Activated T-cell treated with anti-CD3 and anti-CD28 coated beads, Interleukin-2, amount 50 U/mL, for 72 hours (primary cell): ENCODE measurements around the gene ZBTB46. TPM values are rescaled to one million over a fixed set of nuclear protein-coding genes. Genes with fewer than 3 reads are reported as not detected.

ENCODE experiments used
- ATAC-seq, 2 donors: fragments of 150-1000 bp; cut with Tn5 transposase; replicated peaks in 1 of 2; 2 replicates each; pipeline ENCODE4 v1.10.0; 2021; ENCODE audit warnings: moderate library complexity in 2 of 2, mild to moderate bottlenecking in 1 of 2
- DNase-seq, 2 donors: peaks; one replicate each; pipeline ENCODE4 v3.0.0; 2021 to 2022; ENCODE audit warnings: mixed read lengths in 1 of 2
- H3K27ac Mint-ChIP-seq: one replicate; pipeline ENCODE4 v1.8.0; 2022; ENCODE audit warnings: mild to moderate bottlenecking, moderate library complexity, mixed read lengths
- H3K27me3 Mint-ChIP-seq: one replicate; pipeline ENCODE4 v1.8.0; 2022; ENCODE audit warnings: low read depth, mixed read lengths
- H3K36me3 Mint-ChIP-seq, 2 donors: one replicate each; pipeline ENCODE4 v1.8.0; 2022; ENCODE audit warnings: mixed read lengths in 2 of 2, mild to moderate bottlenecking in 1 of 2; ENCODE audit not compliant: insufficient read depth in 2 of 2
- H3K4me1 Mint-ChIP-seq: one replicate; pipeline ENCODE4 v1.8.0; 2022; ENCODE audit warnings: low read depth, mixed read lengths
- H3K4me3 Mint-ChIP-seq, 2 donors: one replicate each; pipeline ENCODE4 v1.8.0; 2022; ENCODE audit warnings: mild to moderate bottlenecking in 2 of 2, mixed read lengths in 2 of 2, moderate library complexity in 2 of 2
- H3K9me3 Mint-ChIP-seq, 2 donors: one replicate each; pipeline ENCODE4 v1.8.0; 2022; ENCODE audit warnings: mixed read lengths in 2 of 2
- total RNA-seq, 2 donors: library from RNA; stranded (reverse); gene quantifications; one replicate each; pipeline ENCODE4 v1.2.3, GENCODE V29; 2022

ZBTB46 gene
- total RNA-seq, 2 donors from 2014 or later, result 2.7 to 8.2 TPM

- DNase-seq (no peak), ATAC-seq (peak in 1 of 2 donors; percentile 16)
- Mint-ChIP-seq H3K4me1 (peaks cover 12% of the 10 kb centered on the region), H3K36me3 (no peaks in the 10 kb centered on the region), H3K4me3 (no peak overlapping the region), H3K9me3 (no peaks in the 10 kb centered on the region), H3K27me3 (peaks cover 55% of the 10 kb centered on the region), H3K27ac (no peak overlapping the region)
Observed at GRCh38 chr20:63842258-63842657, 11.2 kb upstream of the ZBTB46 start.

GRCh38 chr20:63840405-63840828, 9.4 kb upstream of the ZBTB46 start:
- Mint-ChIP-seq H3K4me3 (no peak overlapping the region), H3K36me3 (no peaks in the 10 kb centered on the region), H3K4me1 (peaks cover 7% of the 10 kb centered on the region), H3K9me3 (no peaks in the 10 kb centered on the region), H3K27me3 (peaks cover 46% of the 10 kb centered on the region), H3K27ac (no peak overlapping the region)
- ATAC-seq, result no peak
- no peak for DNase-seq

GRCh38 chr20:63839620-63840019, 8.6 kb upstream of the ZBTB46 start:
- no peak for ATAC-seq
- H3K27me3 Mint-ChIP-seq, result peaks cover 38% of the 10 kb centered on the region
- H3K36me3 Mint-ChIP-seq, result no peaks in the 10 kb centered on the region
- H3K4me3 Mint-ChIP-seq, result no peak overlapping the region
- no peak overlapping the region for H3K27ac Mint-ChIP-seq
- H3K9me3 Mint-ChIP-seq, result no peaks in the 10 kb centered on the region
- H3K4me1 Mint-ChIP-seq, result peaks cover 7% of the 10 kb centered on the region
- DNase-seq, result no peak

- no peaks in the 10 kb centered on the region for H3K9me3 Mint-ChIP-seq
- ATAC-seq, result no peak
- H3K36me3 Mint-ChIP-seq, result no peaks in the 10 kb centered on the region
- H3K27me3 Mint-ChIP-seq, result peaks cover 36% of the 10 kb centered on the region
- H3K4me3 Mint-ChIP-seq, result no peak overlapping the region
- H3K27ac Mint-ChIP-seq, result no peak overlapping the region
- H3K4me1 Mint-ChIP-seq, result peaks cover 7% of the 10 kb centered on the region
- no peak for DNase-seq
Observed at GRCh38 chr20:63837479-63837878, 6.4 kb upstream of the ZBTB46 start.

GRCh38 chr20:63836458-63837344, 5.6 kb upstream of the ZBTB46 start:
- Mint-ChIP-seq H3K4me3 (no peak overlapping the region), H3K9me3 (no peaks in the 10 kb centered on the region), H3K4me1 (peaks cover 7% of the 10 kb centered on the region), H3K27ac (no peak overlapping the region), H3K36me3 (no peaks in the 10 kb centered on the region), H3K27me3 (peaks cover 28% of the 10 kb centered on the region)
- DNase-seq, result no peak
- ATAC-seq, result no peak

- Mint-ChIP-seq H3K9me3 (no peaks in the 10 kb centered on the region), H3K36me3 (no peaks in the 10 kb centered on the region), H3K4me3 (no peak overlapping the region), H3K27ac (no peak overlapping the region), H3K27me3 (peaks cover 23% of the 10 kb centered on the region), H3K4me1 (peaks cover 8% of the 10 kb centered on the region)
- ATAC-seq (no peak), DNase-seq (no peak)
Observed at GRCh38 chr20:63835021-63835858, 4.2 kb upstream of the ZBTB46 start.

GRCh38 chr20:63834491-63834880, 3.4 kb upstream of the ZBTB46 start:
- no peak for ATAC-seq
- no peak overlapping the region for H3K4me3 Mint-ChIP-seq
- DNase-seq, result no peak
- H3K27me3 Mint-ChIP-seq, result peaks cover 29% of the 10 kb centered on the region
- no peaks in the 10 kb centered on the region for H3K9me3 Mint-ChIP-seq
- no peak overlapping the region for H3K27ac Mint-ChIP-seq
- peaks cover 15% of the 10 kb centered on the region for H3K4me1 Mint-ChIP-seq
- H3K36me3 Mint-ChIP-seq, result peaks cover 5% of the 10 kb centered on the region in 2 donors

- Mint-ChIP-seq H3K27me3 (peaks cover 35% of the 10 kb centered on the region), H3K36me3 (peaks cover 5% of the 10 kb centered on the region in 2 donors), H3K9me3 (no peaks in the 10 kb centered on the region), H3K4me3 (peak overlapping the region in 1 of 2 donors; percentile 31), H3K27ac (no peak overlapping the region), H3K4me1 (peaks cover 20% of the 10 kb centered on the region)
- DNase-seq (no peak), ATAC-seq (no peak)
Observed at GRCh38 chr20:63833776-63834490, 2.9 kb upstream of the ZBTB46 start.

GRCh38 chr20:63831993-63832686, 1.1 kb upstream of the ZBTB46 start:
- H3K9me3 Mint-ChIP-seq, result no peaks in the 10 kb centered on the region
- H3K4me3 Mint-ChIP-seq, result peak overlapping the region in 1 of 2 donors; percentile 56
- H3K27ac Mint-ChIP-seq, result no peak overlapping the region
- peaks cover 5% of the 10 kb centered on the region in 2 donors for H3K36me3 Mint-ChIP-seq
- peaks cover 40% of the 10 kb centered on the region for H3K27me3 Mint-ChIP-seq
- H3K4me1 Mint-ChIP-seq, result peaks cover 13% of the 10 kb centered on the region
- peak; percentile 14 to 17 for ATAC-seq
- DNase-seq, result no peak

- no peak overlapping the region for H3K4me3 Mint-ChIP-seq
- peaks cover 5% of the 10 kb centered on the region in 2 donors for H3K36me3 Mint-ChIP-seq
- no peak overlapping the region for H3K27ac Mint-ChIP-seq
- H3K9me3 Mint-ChIP-seq, result no peaks in the 10 kb centered on the region
- no peak for DNase-seq
- H3K4me1 Mint-ChIP-seq, result peaks cover 16% of the 10 kb centered on the region
- peaks cover 40% of the 10 kb centered on the region for H3K27me3 Mint-ChIP-seq
- peak; percentile 8 to 12 for ATAC-seq
Observed at GRCh38 chr20:63831646-63831992, 555 bp upstream of the ZBTB46 start.

GRCh38 chr20:63829945-63830835, 874 bp downstream of the ZBTB46 start:
- Mint-ChIP-seq H3K9me3 (no peaks in the 10 kb centered on the region), H3K4me3 (peak overlapping the region; percentile 91 to 93), H3K36me3 (peaks cover 5% of the 10 kb centered on the region in 2 donors), H3K27me3 (peaks cover 50% of the 10 kb centered on the region), H3K4me1 (peaks cover 30% of the 10 kb centered on the region), H3K27ac (peak overlapping the region; percentile 85)
- peak in 1 of 2 donors; percentile 28 for ATAC-seq
- DNase-seq, result no peak

- no peak for DNase-seq
- Mint-ChIP-seq H3K36me3 (peaks cover 5% of the 10 kb centered on the region in 2 donors), H3K4me3 (peak overlapping the region; percentile 91 to 93), H3K27ac (peak overlapping the region; percentile 85), H3K27me3 (peaks cover 52% of the 10 kb centered on the region), H3K4me1 (peaks cover 30% of the 10 kb centered on the region), H3K9me3 (no peaks in the 10 kb centered on the region)
- ATAC-seq, result peak in 1 of 2 donors; percentile 18
Observed at GRCh38 chr20:63829603-63829944, 1.5 kb downstream of the ZBTB46 start.
